Measurements from ENCODE around the gene WASF1.
"Not testable (repeated sequence)": the region's sequence is repeated elsewhere in the genome, so short reads cannot be mapped to it uniquely, and the experiment has no call there.

Gene WASF1

GRCh38 chr6:110173506-110174132, 5.9 kb downstream of the WASF1 start:
- peak; percentile 21 for DNase-seq (ENCODE audit: low spot score)

GRCh38 chr6:110170081-110170480, 9.4 kb downstream of the WASF1 start:
- DNase-seq (ENCODE audit: low spot score), result no peak

DNA sequence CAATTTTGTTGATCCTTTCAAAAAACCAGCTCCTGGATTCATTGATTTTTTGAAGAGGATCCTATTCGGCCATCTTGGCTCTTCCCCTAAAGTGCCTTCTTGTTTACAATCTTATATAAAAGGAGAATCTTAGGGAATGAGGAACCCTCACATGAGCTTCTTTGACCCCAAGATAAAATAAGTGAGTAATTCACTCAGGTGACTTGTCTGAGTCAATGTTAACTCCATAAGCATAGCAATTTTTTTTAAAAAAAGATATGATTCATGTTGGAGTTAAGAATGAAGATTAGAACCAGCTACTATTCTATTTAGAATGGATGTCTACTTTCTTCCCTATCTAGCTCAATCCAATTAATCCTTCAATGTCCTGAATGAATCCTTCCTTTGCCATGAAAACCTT, 21.0 kb downstream of the WASF1 start:
- no peak for DNase-seq (ENCODE audit: low spot score)

- DNase-seq (ENCODE audit: low spot score), result no peak
Observed at GRCh38 chr6:110147870-110148269, 31.6 kb downstream of the WASF1 start.

GRCh38 chr6:110140650-110141049, 38.8 kb downstream of the WASF1 start:
- DNase-seq (ENCODE audit: low spot score), result no peak

GRCh38 chr6:110139052-110139451, 40.4 kb downstream of the WASF1 start:
- DNase-seq (ENCODE audit: low spot score), result no peak

GRCh38 chr6:110137924-110138887, 41.3 kb downstream of the WASF1 start:
- DNase-seq (ENCODE audit: low spot score), result no peak

DNA sequence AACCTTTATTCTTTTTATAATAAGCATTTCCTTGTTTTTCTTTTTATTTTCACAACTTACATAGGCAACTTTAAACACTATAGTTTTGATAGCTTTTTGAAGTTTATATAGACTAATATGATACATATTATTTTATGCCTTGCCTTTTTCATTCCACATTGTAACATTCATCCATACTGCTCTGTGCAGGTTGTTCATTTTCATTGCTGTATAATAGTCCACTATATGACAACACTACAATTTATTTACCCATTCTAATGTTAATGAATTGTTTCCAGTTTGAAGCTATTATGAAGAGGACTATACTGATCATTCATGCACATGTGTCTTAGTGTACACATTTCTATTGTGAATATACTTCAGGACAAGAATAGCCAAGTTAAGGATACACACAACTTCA, 49.1 kb downstream of the WASF1 start:
- no peak for DNase-seq (ENCODE audit: low spot score)

- no peak for DNase-seq (ENCODE audit: low spot score)
Observed at GRCh38 chr6:110128418-110128817, 51.1 kb downstream of the WASF1 start.

DNA sequence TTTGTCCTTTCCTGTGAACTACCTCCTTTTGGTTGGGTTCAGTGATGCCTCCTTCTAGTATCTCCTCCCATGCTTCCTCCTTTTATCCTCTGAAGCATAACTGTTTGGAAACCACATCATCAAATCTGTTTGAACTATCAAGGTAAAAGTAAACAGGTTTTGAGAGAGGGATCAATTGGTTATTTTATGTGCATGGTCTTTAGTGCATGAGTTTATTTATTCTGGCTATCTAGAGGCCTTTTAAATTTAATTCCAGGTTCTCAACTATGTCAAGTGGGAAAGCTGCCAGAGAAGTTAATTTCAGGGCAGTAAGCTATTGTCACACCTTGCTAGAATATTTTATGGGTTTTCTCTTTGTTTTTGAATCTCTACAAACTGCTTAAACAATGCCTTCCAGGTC, 54.1 kb downstream of the WASF1 start:
- DNase-seq (ENCODE audit: low spot score), result no peak

DNA sequence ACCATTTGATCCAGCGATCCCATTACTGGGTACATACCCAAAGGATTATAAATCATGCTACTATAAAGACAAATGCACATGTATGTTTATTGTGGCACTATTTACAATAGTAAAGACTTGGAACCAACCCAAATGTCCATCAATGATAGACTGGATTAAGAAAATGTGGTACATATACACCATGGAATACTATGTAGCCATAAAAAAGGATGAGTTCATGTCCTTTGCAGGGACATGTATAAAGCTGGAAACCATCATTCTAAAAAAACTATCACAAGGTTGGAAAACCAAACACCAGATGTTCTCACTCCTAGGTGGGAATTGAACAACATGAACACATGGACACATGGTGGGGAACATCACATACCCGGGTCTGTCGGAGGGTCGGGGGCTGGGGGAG, 57.8 kb downstream of the WASF1 start:
- DNase-seq (ENCODE audit: low spot score), result not testable (repeated sequence)

DNA sequence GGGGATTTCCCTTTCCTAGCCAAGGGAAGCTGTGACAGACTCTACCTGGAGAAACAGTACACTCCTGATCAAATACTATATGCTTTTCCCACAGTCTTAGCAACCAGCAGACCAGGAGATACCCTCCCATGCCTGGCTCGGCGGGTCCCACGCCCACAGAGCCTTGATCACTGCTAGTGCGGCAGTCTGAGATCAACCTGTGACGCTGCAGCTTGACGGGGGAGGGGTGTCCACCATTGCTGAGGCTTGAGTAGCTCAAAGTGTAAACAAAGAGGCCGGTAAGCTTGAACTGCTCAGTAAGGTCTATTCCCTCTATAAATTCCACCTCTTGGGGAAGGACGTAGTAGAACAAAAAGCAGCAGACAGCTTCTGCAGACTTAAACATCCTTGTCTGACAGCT, 63.2 kb downstream of the WASF1 start:
- DNase-seq (ENCODE audit: low spot score), result no peak

- no peak for DNase-seq (ENCODE audit: low spot score)
Observed at GRCh38 chr6:110114004-110114403, 65.5 kb downstream of the WASF1 start.

- DNase-seq (ENCODE audit: low spot score), result no peak
Observed at GRCh38 chr6:110105296-110105695, 74.2 kb downstream of the WASF1 start.

- no peak for DNase-seq (ENCODE audit: low spot score)
Observed at GRCh38 chr6:110103260-110103659, 76.2 kb downstream of the WASF1 start.

DNA sequence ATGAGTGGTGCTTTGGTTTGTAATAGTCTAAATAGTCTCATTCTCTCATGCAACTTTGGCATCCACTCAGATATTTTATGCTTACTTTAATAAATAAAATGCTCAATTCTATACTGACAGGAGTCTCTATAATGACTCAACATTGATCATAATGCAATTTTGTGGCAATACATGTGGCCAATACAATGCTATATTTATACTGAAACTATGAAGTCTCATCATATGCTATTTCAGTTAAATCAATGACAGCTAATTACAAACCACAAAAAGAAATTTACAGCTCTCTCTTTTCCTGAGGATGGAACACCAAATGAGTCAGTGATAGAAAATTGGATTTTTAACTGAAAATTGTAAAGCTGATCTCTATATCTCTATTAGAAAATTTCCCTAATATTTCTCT, 77.1 kb downstream of the WASF1 start:
- no peak for DNase-seq (ENCODE audit: low spot score)

- DNase-seq (ENCODE audit: low spot score), result no peak
Observed at GRCh38 chr6:110101885-110102284, 77.6 kb downstream of the WASF1 start.

DNA sequence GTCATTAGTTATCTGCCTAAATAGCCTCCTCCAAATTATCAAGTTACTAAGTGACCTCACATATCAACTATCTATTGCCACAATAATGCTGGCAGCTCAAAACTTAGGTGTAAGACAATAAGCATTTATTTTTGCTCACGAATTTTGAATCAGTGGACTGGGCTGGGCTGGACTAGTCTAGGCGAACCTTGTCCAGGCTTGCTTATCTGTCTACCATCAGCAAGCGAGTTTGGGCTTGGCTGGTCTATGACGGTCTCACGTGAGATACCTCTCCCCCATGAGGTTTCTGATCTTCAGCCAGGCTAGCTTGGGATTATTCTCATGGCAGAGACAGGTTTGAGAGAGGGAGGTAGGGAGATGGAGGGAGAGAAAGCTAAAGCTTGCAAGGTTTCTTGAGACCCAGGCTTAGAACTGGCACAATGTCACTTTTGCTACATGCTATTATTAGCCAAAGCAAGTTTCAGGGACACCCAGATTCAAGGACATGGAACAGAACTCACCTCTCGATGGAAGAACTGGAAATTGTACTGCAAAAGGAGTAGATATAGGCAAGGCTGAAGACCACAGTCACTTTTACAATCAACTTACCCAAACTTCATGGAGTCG, 80.9 kb downstream of the WASF1 start:
- DNase-seq (ENCODE audit: low spot score), result no peak

DNA sequence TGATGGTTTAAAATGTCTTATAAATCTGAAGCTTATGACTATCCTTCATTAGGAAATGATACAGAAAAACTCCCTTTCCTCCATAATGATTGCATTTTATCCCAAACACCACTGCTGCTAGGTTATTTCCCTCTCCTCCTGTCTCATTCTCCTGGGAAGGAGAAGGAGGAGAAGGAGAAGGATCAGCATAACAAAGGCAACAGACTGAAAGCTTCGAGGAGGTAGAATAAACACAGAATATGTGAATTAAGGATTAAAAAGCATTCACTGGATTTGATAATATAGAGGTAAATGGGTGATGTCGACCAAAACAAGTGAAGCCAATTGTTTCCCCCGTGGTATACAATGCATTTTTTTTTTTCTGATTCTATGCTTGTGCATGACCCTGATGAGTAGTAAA, 82.0 kb downstream of the WASF1 start:
- no peak for DNase-seq (ENCODE audit: low spot score)

DNA sequence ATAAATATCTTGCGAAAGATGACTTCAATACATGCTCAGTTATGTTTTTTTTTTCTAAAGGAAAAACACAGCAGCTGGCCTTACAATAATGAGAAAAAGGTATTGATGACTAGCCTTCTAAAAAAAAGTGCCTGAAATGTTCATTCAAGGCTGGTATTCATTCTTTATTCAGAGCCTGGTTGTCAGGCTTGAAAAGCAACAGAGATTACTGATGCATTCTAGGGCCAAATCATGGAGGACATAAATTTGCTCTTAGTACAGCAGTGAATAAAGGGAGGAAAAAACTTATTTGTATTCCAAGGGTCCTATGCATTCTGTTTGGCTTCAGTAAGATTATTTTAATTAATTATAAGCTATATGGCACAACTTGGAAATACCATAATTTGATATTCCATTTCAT, 83.5 kb downstream of the WASF1 start:
- DNase-seq (ENCODE audit: low spot score), result no peak

GRCh38 chr6:110095101-110095500, 84.4 kb downstream of the WASF1 start:
- no peak for DNase-seq (ENCODE audit: low spot score)

DNA sequence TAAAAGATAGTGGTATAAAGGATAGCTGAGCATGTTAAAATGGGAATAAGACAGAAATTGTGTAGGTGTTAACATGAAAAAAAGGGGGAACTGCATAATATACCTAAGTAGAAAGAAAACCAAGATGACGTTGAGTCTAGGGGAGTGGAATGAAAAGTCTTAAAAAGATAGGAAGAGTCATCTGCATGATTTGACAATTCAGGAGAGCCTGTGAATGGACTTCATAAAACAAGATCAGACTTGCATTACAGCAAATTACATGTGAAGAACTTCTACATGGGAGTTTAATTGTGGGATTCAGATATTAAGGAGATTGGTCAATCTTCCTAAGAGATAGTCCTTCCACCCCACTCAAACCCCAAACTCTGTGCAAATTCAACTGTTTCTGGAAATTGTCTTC, 85.5 kb downstream of the WASF1 start:
- DNase-seq (ENCODE audit: low spot score), result no peak

- DNase-seq (ENCODE audit: low spot score), result no peak
Observed at GRCh38 chr6:110090876-110091275, 88.6 kb downstream of the WASF1 start.
